ENCODE data around the gene COL20A1. TPM values are rescaled to one million over a fixed set of nuclear protein-coding genes. Genes with fewer than 3 reads are reported as not detected.
A peak's percentile ranks its signal among the peaks of the same experiment; 100 is the strongest.

The COL20A1 gene
- total and polyA plus RNA-seq, 2 of the 13 experiments (the other 11 are each of a cell fraction or from before 2014, with no cell fraction given) = not detected

DNA sequence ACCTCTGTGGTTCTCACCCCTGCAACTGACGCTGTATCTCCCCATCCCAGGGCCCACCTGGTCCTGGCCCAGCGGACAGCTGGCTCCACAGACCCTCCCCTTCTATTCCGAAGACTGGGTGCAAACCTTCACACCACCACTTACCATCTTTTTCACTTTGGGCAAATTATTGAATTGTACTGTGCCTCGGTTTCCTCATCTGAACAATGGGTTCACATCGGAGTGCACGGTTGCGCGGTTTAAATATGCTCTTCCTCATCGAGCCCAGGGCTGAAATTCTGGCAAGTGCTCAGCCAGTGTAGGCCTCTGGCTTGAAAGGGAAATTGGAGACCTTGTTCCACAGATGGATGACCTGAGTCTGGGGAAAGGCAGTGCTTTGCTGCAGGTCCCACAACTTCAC lies 23.3 kb upstream of the COL20A1 start:
- H3K9ac ChIP-seq (ENCODE audit: insufficient read depth, low read depth, low read length) = no peak overlapping the region
- no TSS peak for BruUV-seq (replicated peaks)
- peaks cover 40% of the 10 kb centered on the region for H3K4me1 ChIP-seq (ENCODE audit: insufficient read depth, low read length)
- H3K36me3 ChIP-seq (replicated peaks in 1 of 2; ENCODE audit: control insufficient read depth in 1 of 2, insufficient read depth in 2 of 2, low read length in 2 of 2) = peaks cover 0 to under 1% of the 10 kb centered on the region in 2 experiments; a peak in 3 of 5 replicates
- POLR2A ChIA-PET = no interaction called here
- no peak overlapping the region for H3K4me2 ChIP-seq (ENCODE audit: low read depth, low read length)
- FAIRE-seq = no peak
- peaks cover 12% of the 10 kb centered on the region for H4K20me1 ChIP-seq (ENCODE audit: insufficient read depth, low read length)
- 90% methylated on average over 9 of the region's 9 CpGs for WGBS (ENCODE audit: low lambda C conversion rate)
- H3K79me2 ChIP-seq (ENCODE audit: insufficient read depth, low read length) = peaks cover 20% of the 10 kb centered on the region
- TF ChIP-seq ZFP82 (CRISPR knock-in tag; IDR thresholded peaks at IDR 0.05; ENCODE audit: borderline replicate concordance) = no peak
- TF ChIP-seq ADNP (CRISPR knock-in tag; IDR thresholded peaks at IDR 0.05) = 0 out of 2 replicates have a peak, but pooled peaks have one; percentile 36
- peak; percentile 93 for TF ChIP-seq ZNF629 (CRISPR knock-in tag; conservative IDR thresholded peaks at IDR 0.05)
- no peaks in the 10 kb centered on the region for H3K9me3 ChIP-seq (ENCODE audit: low read length)
- no peak for ATAC-seq
- no peak overlapping the region for H3K27ac ChIP-seq (ENCODE audit: extremely low read length, insufficient read depth, low read length)
- CTCF ChIA-PET (ENCODE audit: low intra/inter-chr PET ratio, low total read pairs) = no interaction called here
- intact Hi-C loops (cut with micrococcal nuclease; ENCODE audit: unreplicated experiment) (loop anchor here (5.0 kb wide), 1 partner anchor 47 kb away; no protein-coding TSS in a partner anchor), in situ Hi-C loops (cut with HindIII; ENCODE audit: extremely low pct_ligation_motif_present, low pct_unique_long_range_greater_than_20kb) (no loop called here)
- H3K4me3 ChIP-seq (replicated peaks in 1 of 3; ENCODE audit: insufficient read depth in 1 of 3, low read depth in 2 of 3, low read length in 3 of 3) = no peak overlapping the region
- no peak for DNase-seq (ENCODE audit: low spot score)
- peaks cover 3 to 24% of the 10 kb centered on the region in 2 experiments; a peak in 3 of 5 replicates for H3K27me3 ChIP-seq (ENCODE audit: control insufficient read depth in 1 of 2, insufficient read depth in 2 of 2, low read length in 2 of 2)
- H2AFZ ChIP-seq (ENCODE audit: low read length) = no peak overlapping the region

GRCh38 chr20:63270606-63271325 lies 22.2 kb upstream of the COL20A1 start:
- Histone ChIP-seq H3K4me1 (ENCODE audit: insufficient read depth, low read length) (peaks cover 47% of the 10 kb centered on the region), H4K20me1 (ENCODE audit: insufficient read depth, low read length) (peaks cover 22% of the 10 kb centered on the region), H3K9ac (ENCODE audit: insufficient read depth, low read depth, low read length) (no peak overlapping the region), H3K79me2 (ENCODE audit: insufficient read depth, low read length) (peaks cover 30% of the 10 kb centered on the region), H3K9me3 (ENCODE audit: low read length) (no peaks in the 10 kb centered on the region), H3K27me3 (ENCODE audit: control insufficient read depth in 1 of 2, insufficient read depth in 2 of 2, low read length in 2 of 2) (peaks cover 3 to 23% of the 10 kb centered on the region in 2 experiments; a peak in 3 of 5 replicates), H3K4me2 (ENCODE audit: low read depth, low read length) (no peak overlapping the region), H3K4me3 (replicated peaks in 1 of 3; ENCODE audit: insufficient read depth in 1 of 3, low read depth in 2 of 3, low read length in 3 of 3) (no peak overlapping the region), H3K36me3 (replicated peaks in 1 of 2; ENCODE audit: control insufficient read depth in 1 of 2, insufficient read depth in 2 of 2, low read length in 2 of 2) (peaks cover 7 to 8% of the 10 kb centered on the region in 2 experiments), H2AFZ (ENCODE audit: low read length) (no peak overlapping the region), H3K27ac (ENCODE audit: extremely low read length, insufficient read depth, low read length) (no peak overlapping the region)
- in situ Hi-C loops (cut with HindIII; ENCODE audit: extremely low pct_ligation_motif_present, low pct_unique_long_range_greater_than_20kb) (no loop called here), intact Hi-C loops (cut with micrococcal nuclease; ENCODE audit: unreplicated experiment) (no loop called here)
- 88% methylated on average over 9 of the region's 9 CpGs for WGBS (ENCODE audit: low lambda C conversion rate)
- ATAC-seq (no peak), FAIRE-seq (peak; percentile 42), DNase-seq (ENCODE audit: low spot score) (no peak)
- ChIA-PET CTCF (ENCODE audit: low intra/inter-chr PET ratio, low total read pairs) (no interaction called here), POLR2A (no interaction called here)
- no TSS peak for BruUV-seq (replicated peaks)
- TF ChIP-seq ZNF777 (CRISPR knock-in tag; IDR thresholded peaks at IDR 0.05) = no peak
- TF ChIP-seq ZNF7 (CRISPR knock-in tag; IDR thresholded peaks at IDR 0.05) = peak; percentile 67; the same call in 1 of the 2 replicates
- 0 out of 2 replicates have a peak, but pooled peaks have one; percentile 59 for TF ChIP-seq NFIB (CRISPR knock-in tag; IDR thresholded peaks at IDR 0.05; ENCODE audit: borderline replicate concordance)
- no peak for TF ChIP-seq ZBTB42 (CRISPR knock-in tag; IDR thresholded peaks at IDR 0.05)
- TF ChIP-seq ZNF609 (CRISPR knock-in tag; IDR thresholded peaks at IDR 0.05; ENCODE audit: borderline replicate concordance) = no peak
- no peak for TF ChIP-seq HNRNPUL1 (IDR thresholded peaks at IDR 0.05; ENCODE audit: low read depth, low read length)
- peak; percentile 28; the same call in 1 of the 2 replicates for TF ChIP-seq ZNF343 (CRISPR knock-in tag; IDR thresholded peaks at IDR 0.05)
- TF ChIP-seq, protein P1, sequence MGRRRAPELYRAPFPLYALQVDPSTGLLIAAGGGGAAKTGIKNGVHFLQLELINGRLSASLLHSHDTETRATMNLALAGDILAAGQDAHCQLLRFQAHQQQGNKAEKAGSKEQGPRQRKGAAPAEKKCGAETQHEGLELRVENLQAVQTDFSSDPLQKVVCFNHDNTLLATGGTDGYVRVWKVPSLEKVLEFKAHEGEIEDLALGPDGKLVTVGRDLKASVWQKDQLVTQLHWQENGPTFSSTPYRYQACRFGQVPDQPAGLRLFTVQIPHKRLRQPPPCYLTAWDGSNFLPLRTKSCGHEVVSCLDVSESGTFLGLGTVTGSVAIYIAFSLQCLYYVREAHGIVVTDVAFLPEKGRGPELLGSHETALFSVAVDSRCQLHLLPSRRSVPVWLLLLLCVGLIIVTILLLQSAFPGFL (CRISPR knock-in tag; IDR thresholded peaks at IDR 0.05) = no peak
- no peak for TF ChIP-seq ZNF264 (CRISPR knock-in tag; IDR thresholded peaks at IDR 0.05)
